HG02852 (cell line): ENCODE measurements around the gene FARP1.
"Not testable (repeated sequence)": the region's sequence is repeated elsewhere in the genome, so short reads cannot be mapped to it uniquely, and the experiment has no call there.

Experiments
- ATAC-seq: cut with Tn5 transposase; IDR thresholded peaks from one replicate; pipeline ENCODE4 v1.9.1; 2021; ENCODE audit warnings: mild to moderate bottlenecking, moderate library complexity; ENCODE audit not compliant: unreplicated experiment

FARP1 gene

GRCh38 chr13:98352226-98352625 is 209.3 kb downstream of the FARP1 start:
- no peak for ATAC-seq

- ATAC-seq: no peak
Observed at GRCh38 chr13:98353750-98354149, 210.9 kb downstream of the FARP1 start.

- no peak for ATAC-seq
Observed at GRCh38 chr13:98358937-98359336, 216.0 kb downstream of the FARP1 start.

GRCh38 chr13:98360545-98360944 is 217.7 kb downstream of the FARP1 start:
- ATAC-seq: no peak

GRCh38 chr13:98363326-98363725 is 220.4 kb downstream of the FARP1 start:
- ATAC-seq: no peak

GRCh38 chr13:98364179-98364578 is 221.3 kb downstream of the FARP1 start:
- ATAC-seq: no peak

GRCh38 chr13:98364647-98365046 is 221.8 kb downstream of the FARP1 start:
- ATAC-seq: no peak

- no peak for ATAC-seq
Observed at GRCh38 chr13:98365302-98365701, 222.4 kb downstream of the FARP1 start.

- ATAC-seq: no peak
Observed at GRCh38 chr13:98366010-98366409, 223.1 kb downstream of the FARP1 start.

GRCh38 chr13:98366443-98366842 is 223.5 kb downstream of the FARP1 start:
- ATAC-seq: no peak

GRCh38 chr13:98366959-98367358 is 224.1 kb downstream of the FARP1 start:
- no peak for ATAC-seq

GRCh38 chr13:98368019-98368418 is 225.1 kb downstream of the FARP1 start:
- ATAC-seq: no peak

- not testable (repeated sequence) for ATAC-seq
Observed at GRCh38 chr13:98369520-98369919, 226.6 kb downstream of the FARP1 start.

- no peak for ATAC-seq
Observed at GRCh38 chr13:98370261-98370660, 227.4 kb downstream of the FARP1 start.

GRCh38 chr13:98370806-98371515 is 228.1 kb downstream of the FARP1 start:
- no peak for ATAC-seq

GRCh38 chr13:98371516-98372023 is 228.7 kb downstream of the FARP1 start:
- ATAC-seq: no peak

- no peak for ATAC-seq
Observed at GRCh38 chr13:98372876-98373275, 230.0 kb downstream of the FARP1 start.

GRCh38 chr13:98374750-98375149 is 231.9 kb downstream of the FARP1 start:
- ATAC-seq: no peak

- ATAC-seq: no peak
Observed at GRCh38 chr13:98377635-98378378, 234.9 kb downstream of the FARP1 start.

- no peak for ATAC-seq
Observed at GRCh38 chr13:98384739-98385138, 241.8 kb downstream of the FARP1 start.

GRCh38 chr13:98385606-98386005 is 242.7 kb downstream of the FARP1 start:
- ATAC-seq: no peak

GRCh38 chr13:98386637-98387036 is 243.7 kb downstream of the FARP1 start:
- no peak for ATAC-seq
